CD14-positive monocyte (primary cell): ENCODE results near the gene WWOX. TPM values are rescaled to one million over a fixed set of nuclear protein-coding genes. Genes with fewer than 3 reads are reported as not detected.

Experiments
- DNase-seq, 3 donors: peaks; one replicate each; pipeline ENCODE4 v3.0.0-alpha.2; 2011 to 2022
- H2AFZ ChIP-seq: 2 replicates; pipeline ENCODE4 v1.6.0; 2012; ENCODE audit warnings: mild to moderate bottlenecking, low read depth, low read length, inconsistent platforms; ENCODE audit not compliant: insufficient read depth, poor library complexity, severe bottlenecking
- H3K27ac ChIP-seq, 2 donors: 1 replicate in 1 of 2; 2 replicates in 1 of 2; pipeline ENCODE4 v1.5.1; 2012 to 2013; ENCODE audit warnings: low read length in 2 of 2, control low read depth in 1 of 2, inconsistent platforms in 1 of 2, low read depth in 1 of 2, mild to moderate bottlenecking in 1 of 2
- H3K27me3 ChIP-seq, 2 donors: one replicate each; pipeline versions ENCODE4 v1.6.0 to v1.6.1; 2011 to 2013; ENCODE audit warnings: low read length in 2 of 2; ENCODE audit not compliant: control insufficient read depth in 2 of 2, insufficient read depth in 2 of 2
- H3K36me3 ChIP-seq, 2 donors: replicated peaks in 1 of 2; 1 replicate in 1 of 2; 2 replicates in 1 of 2; pipeline versions ENCODE4 v1.5.1 to v1.6.1; 2012 to 2013; ENCODE audit warnings: low read length in 2 of 2, control low read depth in 1 of 2, inconsistent platforms in 1 of 2, mild to moderate bottlenecking in 1 of 2; ENCODE audit not compliant: insufficient read depth in 2 of 2, control insufficient read depth in 1 of 2
- H3K4me1 ChIP-seq, 2 donors: 1 replicate in 1 of 2; 2 replicates in 1 of 2; pipeline versions ENCODE4 v1.5.1 to v1.6.1; 2012 to 2013; ENCODE audit warnings: low read length in 2 of 2, control low read depth in 1 of 2, inconsistent platforms in 1 of 2, mild to moderate bottlenecking in 1 of 2, moderate library complexity in 1 of 2; ENCODE audit not compliant: insufficient read depth in 2 of 2, control insufficient read depth in 1 of 2
- H3K4me2 ChIP-seq: replicated peaks from 2 replicates; pipeline ENCODE3; 2012; ENCODE audit warnings: low read length, moderate library complexity, mild to moderate bottlenecking; ENCODE audit not compliant: poor library complexity, severe bottlenecking; ENCODE audit errors: extremely low read depth
- H3K4me3 ChIP-seq, 3 experiments: fragments of 200-600 bp in 1 of 3; sonication (generic) in 1 of 3; replicated peaks in 1 of 3; 1 replicate in 2 of 3; 2 replicates in 1 of 3; pipeline ENCODE4 v1.5.1; 2011 to 2013; ENCODE audit warnings: low read length in 3 of 3, mild to moderate bottlenecking in 3 of 3, control low read depth in 2 of 3, low read depth in 2 of 3, inconsistent platforms in 1 of 3, moderate library complexity in 1 of 3
- H3K79me2 ChIP-seq: 2 replicates; pipeline ENCODE4 v1.6.0; 2012; ENCODE audit warnings: mild to moderate bottlenecking, control low read depth, inconsistent platforms, low read length, moderate library complexity; ENCODE audit not compliant: insufficient read depth
- H3K9ac ChIP-seq: 2 replicates; pipeline ENCODE4 v1.6.0; 2017; ENCODE audit warnings: low read length, mild to moderate bottlenecking; ENCODE audit not compliant: insufficient read depth, poor library complexity, severe bottlenecking
- H3K9me3 ChIP-seq, 2 donors: replicated peaks in 1 of 2; 1 replicate in 1 of 2; 2 replicates in 1 of 2; pipeline versions ENCODE4 v1.5.1 to v1.6.1; 2012 to 2013; ENCODE audit warnings: low read length in 2 of 2, control low read depth in 1 of 2; ENCODE audit not compliant: control insufficient read depth in 1 of 2, insufficient read depth in 1 of 2
- H4K20me1 ChIP-seq: 2 replicates; pipeline ENCODE4 v1.6.0; 2012; ENCODE audit warnings: mild to moderate bottlenecking, low read length, control low read depth, moderate library complexity; ENCODE audit not compliant: insufficient read depth
- H3K27ac Mint-ChIP-seq, 7 donors: one replicate each; pipeline ENCODE4 v1.8.0; 2020; ENCODE audit warnings: mild to moderate bottlenecking in 7 of 7, mixed read lengths in 7 of 7, moderate library complexity in 6 of 7, inconsistent platforms in 2 of 7
- H3K27me3 Mint-ChIP-seq, 3 donors: one replicate each; pipeline ENCODE4 v1.8.0; 2021 to 2022; ENCODE audit warnings: low read depth in 3 of 3, mild to moderate bottlenecking in 3 of 3, mixed read lengths in 3 of 3, moderate library complexity in 3 of 3, inconsistent platforms in 1 of 3
- H3K36me3 Mint-ChIP-seq, 2 donors: one replicate each; pipeline ENCODE4 v1.8.0; 2020; ENCODE audit warnings: mixed read lengths in 2 of 2, inconsistent platforms in 1 of 2, mild to moderate bottlenecking in 1 of 2
- H3K4me1 Mint-ChIP-seq: one replicate; pipeline ENCODE4 v1.8.0; 2020; ENCODE audit warnings: mild to moderate bottlenecking, mixed read lengths
- H3K4me3 Mint-ChIP-seq, 2 donors: one replicate each; pipeline ENCODE4 v1.8.0; 2020; ENCODE audit warnings: mild to moderate bottlenecking in 2 of 2, mixed read lengths in 2 of 2, moderate library complexity in 1 of 2
- H3K9me3 Mint-ChIP-seq, 7 donors: one replicate each; pipeline ENCODE4 v1.8.0; 2020 to 2022; ENCODE audit warnings: mixed read lengths in 7 of 7, mild to moderate bottlenecking in 6 of 7, moderate library complexity in 6 of 7, inconsistent platforms in 2 of 7
- CTCF ChIP-seq: fragments of 200-600 bp; IDR thresholded peaks from one replicate; pipeline ENCODE4 v1.8.0; 2022; ENCODE audit warnings: antibody characterized with exemption, mild to moderate bottlenecking
- WGBS: methylation state at CpG from one replicate; pipeline ENCODE4 v1.1.5; 2013; ENCODE audit warnings: missing lambda C conversion rate; ENCODE audit not compliant: insufficient coverage; 5-methylcytosine and 5-hydroxymethylcytosine counted together
- intact Hi-C, 2 donors: fragments of 100-400 bp; cut with micrococcal nuclease; formaldehyde crosslinking; loops; one replicate each; pipeline versions ENCODE4 v1.15.0 to v1.15.1; 2023
- polyA plus RNA-seq, 3 donors: library from polyadenylated mRNA; depleted of rRNA in 1 of 3; unstranded in 2 of 3; stranded (reverse) in 1 of 3; fragments of 300-500 nt in 2 of 3; fragments of >200 nt in 1 of 3; fragmentation: Illumina TruSeq in 2 of 3; gene quantifications; 1 replicate in 2 of 3; 2 replicates in 1 of 3; pipeline ENCODE4 v1.2.3, GENCODE V29; 2012 to 2021

Gene WWOX
- polyA plus RNA-seq, 3 donors, result 4.0 to 7.0 (median 6.3) TPM

- Histone ChIP-seq H3K36me3 (no peaks in the 10 kb centered on the region), H3K4me1 (peaks cover 10 to 12% of the 10 kb centered on the region in 2 donors), H3K4me3 (no peak overlapping the region), H3K4me2 (no peak overlapping the region), H3K27me3 (no peaks in the 10 kb centered on the region), H3K27ac (no peak overlapping the region), H2AFZ (no peak overlapping the region), H4K20me1 (no peaks in the 10 kb centered on the region), H3K9ac (no peak overlapping the region), H3K79me2 (no peaks in the 10 kb centered on the region), H3K9me3 (no peaks in the 10 kb centered on the region)
- Mint-ChIP-seq H3K36me3 (no peaks in the 10 kb centered on the region), H3K9me3 (peaks cover 0 to 8% (median 2%) of the 10 kb centered on the region in 7 donors), H3K4me1 (peaks cover 10% of the 10 kb centered on the region), H3K4me3 (no peak overlapping the region), H3K27ac (no peak overlapping the region), H3K27me3 (peaks cover 0 to 2% (median 1%) of the 10 kb centered on the region in 3 donors)
- TF ChIP-seq CTCF, result no peak
- WGBS, result 84% methylated on average over 2 of the region's 5 CpGs
- no peak for DNase-seq
- intact Hi-C loops, result no loop called here
Observed at GRCh38 chr16:78744099-78744498, 644.6 kb downstream of the WWOX start.

- Histone ChIP-seq H3K4me3 (no peak overlapping the region), H3K4me2 (no peak overlapping the region), H3K79me2 (no peaks in the 10 kb centered on the region), H3K27me3 (no peaks in the 10 kb centered on the region), H3K36me3 (no peaks in the 10 kb centered on the region), H2AFZ (no peak overlapping the region), H3K9me3 (no peaks in the 10 kb centered on the region), H3K9ac (no peak overlapping the region), H3K4me1 (peaks cover 10 to 12% of the 10 kb centered on the region in 2 donors), H3K27ac (no peak overlapping the region), H4K20me1 (no peaks in the 10 kb centered on the region)
- Mint-ChIP-seq H3K27me3 (peaks cover 0 to 2% (median 1%) of the 10 kb centered on the region in 3 donors), H3K4me3 (no peak overlapping the region), H3K9me3 (peaks cover 0 to 8% (median 2%) of the 10 kb centered on the region in 7 donors), H3K4me1 (peaks cover 10% of the 10 kb centered on the region), H3K36me3 (no peaks in the 10 kb centered on the region), H3K27ac (no peak overlapping the region)
- WGBS, result no CpG with 5 or more reads among the region's 3 CpGs
- no peak for DNase-seq
- TF ChIP-seq CTCF, result no peak
- intact Hi-C loops, result no loop called here
Observed at GRCh38 chr16:78744796-78745107, 645.3 kb downstream of the WWOX start.
